ENCODE data around the gene SUMO2.

DNA sequence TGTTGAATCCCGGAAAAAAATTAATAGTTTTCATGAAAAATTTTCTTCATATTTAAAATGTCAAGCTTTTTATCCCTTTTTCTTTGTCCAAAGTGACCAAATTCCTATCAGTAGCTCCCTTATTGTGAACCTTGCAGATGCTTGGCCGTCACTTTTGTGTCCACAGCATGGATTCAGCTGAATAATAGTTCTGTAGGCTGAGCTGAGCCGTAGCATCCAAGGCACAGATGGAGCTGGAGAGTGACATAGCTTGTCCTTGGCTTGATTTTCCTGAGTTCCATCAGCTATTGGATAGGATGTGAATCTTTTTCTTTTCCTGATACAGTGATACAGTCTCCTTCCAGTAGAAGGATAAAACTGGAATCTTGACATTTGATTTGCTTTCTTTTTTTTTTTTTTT is 26.3 kb upstream of the SUMO2 start:
- TF ChIP-seq, protein P1, sequence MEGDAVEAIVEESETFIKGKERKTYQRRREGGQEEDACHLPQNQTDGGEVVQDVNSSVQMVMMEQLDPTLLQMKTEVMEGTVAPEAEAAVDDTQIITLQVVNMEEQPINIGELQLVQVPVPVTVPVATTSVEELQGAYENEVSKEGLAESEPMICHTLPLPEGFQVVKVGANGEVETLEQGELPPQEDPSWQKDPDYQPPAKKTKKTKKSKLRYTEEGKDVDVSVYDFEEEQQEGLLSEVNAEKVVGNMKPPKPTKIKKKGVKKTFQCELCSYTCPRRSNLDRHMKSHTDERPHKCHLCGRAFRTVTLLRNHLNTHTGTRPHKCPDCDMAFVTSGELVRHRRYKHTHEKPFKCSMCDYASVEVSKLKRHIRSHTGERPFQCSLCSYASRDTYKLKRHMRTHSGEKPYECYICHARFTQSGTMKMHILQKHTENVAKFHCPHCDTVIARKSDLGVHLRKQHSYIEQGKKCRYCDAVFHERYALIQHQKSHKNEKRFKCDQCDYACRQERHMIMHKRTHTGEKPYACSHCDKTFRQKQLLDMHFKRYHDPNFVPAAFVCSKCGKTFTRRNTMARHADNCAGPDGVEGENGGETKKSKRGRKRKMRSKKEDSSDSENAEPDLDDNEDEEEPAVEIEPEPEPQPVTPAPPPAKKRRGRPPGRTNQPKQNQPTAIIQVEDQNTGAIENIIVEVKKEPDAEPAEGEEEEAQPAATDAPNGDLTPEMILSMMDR (IDR thresholded peaks at IDR 0.05): no peak
- TF ChIP-seq POLR2A (IDR thresholded peaks at IDR 0.05) (no peak), EP300 (IDR thresholded peaks at IDR 0.05) (no peak)

All from ovary (tissue), 3 donors.